Measurements from ENCODE around the gene ALLC.

ALLC gene

GRCh38 chr2:3727397-3728045, 69.5 kb downstream of the ALLC start:
- no peak for DNase-seq

GRCh38 chr2:3728104-3729054, 70.4 kb downstream of the ALLC start:
- peak in 1 of 2 experiments; percentile 35 for DNase-seq

- DNase-seq = no peak
Measured at GRCh38 chr2:3729055-3729448, 71.1 kb downstream of the ALLC start.

GRCh38 chr2:3729786-3730185, 71.8 kb downstream of the ALLC start:
- DNase-seq = no peak

- DNase-seq = no peak
Measured at GRCh38 chr2:3730646-3731045, 72.6 kb downstream of the ALLC start.

GRCh38 chr2:3731829-3732228, 73.8 kb downstream of the ALLC start:
- DNase-seq = no peak

- DNase-seq = no peak
Measured at GRCh38 chr2:3736112-3736511, 78.1 kb downstream of the ALLC start.

GRCh38 chr2:3737128-3737527, 79.1 kb downstream of the ALLC start:
- DNase-seq = no peak

- peak in 1 of 2 experiments; percentile 34 for DNase-seq
Measured at GRCh38 chr2:3738454-3738853, 80.5 kb downstream of the ALLC start.

- DNase-seq = no peak
Measured at GRCh38 chr2:3739313-3739712, 81.3 kb downstream of the ALLC start.

GRCh38 chr2:3741396-3741795, 83.4 kb downstream of the ALLC start:
- DNase-seq = no peak

- DNase-seq = no peak
Measured at GRCh38 chr2:3741867-3742602, 84.0 kb downstream of the ALLC start.

- no peak for DNase-seq
Measured at GRCh38 chr2:3742743-3743508, 84.9 kb downstream of the ALLC start.

GRCh38 chr2:3743951-3744555, 86.1 kb downstream of the ALLC start:
- no peak for DNase-seq

GRCh38 chr2:3745920-3746319, 87.9 kb downstream of the ALLC start:
- DNase-seq = peak in 1 of 2 experiments; percentile 10

GRCh38 chr2:3747032-3747654, 89.1 kb downstream of the ALLC start:
- no peak for DNase-seq

- DNase-seq = no peak
Measured at GRCh38 chr2:3747826-3748225, 89.8 kb downstream of the ALLC start.

- no peak for DNase-seq
Measured at GRCh38 chr2:3749201-3749600, 91.2 kb downstream of the ALLC start.

GRCh38 chr2:3751251-3751650, 93.3 kb downstream of the ALLC start:
- DNase-seq = no peak

- no peak for DNase-seq
Measured at GRCh38 chr2:3751806-3752205, 93.8 kb downstream of the ALLC start.
